RWPE1 (cell line): ENCODE results near the gene ADGRB3.

ENCODE experiments used
- CTCF ChIA-PET: fragments of 350-600 bp; sonication (Branson Sonifier 250); formaldehyde crosslinking; extraction: SDS; loops from one replicate; lab custom pipeline; 2021; lab: Yijun Ruan, JAX
- POLR2A ChIA-PET: fragments of 400-600 bp; formaldehyde crosslinking; extraction: SDS; loops from one replicate; lab custom pipeline; 2020; ENCODE audit warnings: antibody characterized with exemption; ENCODE audit not compliant: low non-redundant PET; lab: Yijun Ruan, JAX
- DNase-seq: peaks from one replicate; pipeline ENCODE4 v3.0.0; 2012; ENCODE audit warnings: low spot score
- H3K27ac ChIP-seq: fragments of 450-650 bp; 2 replicates; pipeline ENCODE4 v1.5.1; 2017
- CTCF ChIP-seq: fragments of 450-650 bp; conservative IDR thresholded peaks from 2 replicates; pipeline ENCODE4 v1.5.1; 2017; ENCODE audit warnings: low read depth, mild to moderate bottlenecking

ADGRB3 gene

DNA sequence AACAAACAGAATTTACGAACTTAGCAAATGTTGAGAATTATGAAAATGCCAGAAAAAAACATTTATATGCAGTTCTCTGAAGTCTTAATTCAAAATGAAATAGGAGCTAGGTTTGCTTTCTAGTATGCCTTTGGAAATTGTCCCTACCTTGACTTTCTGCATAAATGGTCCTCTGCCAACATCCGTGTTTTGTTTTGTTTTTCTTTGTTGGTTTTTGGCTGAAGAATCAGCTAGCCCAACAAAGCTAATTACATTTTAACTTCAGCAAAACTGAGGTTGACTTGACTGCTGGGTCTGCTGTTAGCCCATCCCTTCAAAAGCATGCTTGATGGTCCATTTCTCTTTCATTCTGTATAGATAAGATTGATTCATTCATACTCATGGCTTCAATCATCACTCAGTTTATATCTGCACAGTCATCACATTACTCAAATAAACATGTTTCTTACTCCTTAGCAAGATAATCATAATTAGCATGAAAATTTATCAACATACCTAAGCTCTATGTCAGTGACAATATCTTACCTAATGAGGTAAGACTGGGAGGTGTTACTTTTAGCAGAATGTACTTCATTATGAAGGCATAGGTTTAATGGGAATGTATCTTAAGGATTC lies 76.4 kb downstream of the ADGRB3 start:
- CTCF ChIA-PET, result interaction anchor here (0.9 kb wide), 1 partner anchor 1362 kb away, joined by 5 read pairs; no protein-coding TSS in a partner anchor
- TF ChIP-seq CTCF, result no peak
- POLR2A ChIA-PET, result no interaction called here
- H3K27ac ChIP-seq, result no peak overlapping the region
- DNase-seq, result no peak

GRCh38 chr6:68716620-68717019 lies 81.5 kb downstream of the ADGRB3 start:
- no peak for TF ChIP-seq CTCF
- CTCF ChIA-PET, result interaction anchor here (0.6 kb wide), 1 partner anchor 199 kb away, joined by 3 read pairs; no protein-coding TSS in a partner anchor

GRCh38 chr6:68718385-68719073 lies 83.4 kb downstream of the ADGRB3 start:
- H3K27ac ChIP-seq, result no peak overlapping the region
- ChIA-PET POLR2A (no interaction called here), CTCF (interaction anchor here (0.5 kb wide), 1 partner anchor 353 kb away, joined by 3 read pairs; no protein-coding TSS in a partner anchor)
- no peak for TF ChIP-seq CTCF
- no peak for DNase-seq

More at GRCh38 chr6:68716620-68717019, 81.5 kb downstream of the ADGRB3 start:
- H3K27ac ChIP-seq, result no peak overlapping the region
- DNase-seq, result no peak
- POLR2A ChIA-PET, result no interaction called here

DNA sequence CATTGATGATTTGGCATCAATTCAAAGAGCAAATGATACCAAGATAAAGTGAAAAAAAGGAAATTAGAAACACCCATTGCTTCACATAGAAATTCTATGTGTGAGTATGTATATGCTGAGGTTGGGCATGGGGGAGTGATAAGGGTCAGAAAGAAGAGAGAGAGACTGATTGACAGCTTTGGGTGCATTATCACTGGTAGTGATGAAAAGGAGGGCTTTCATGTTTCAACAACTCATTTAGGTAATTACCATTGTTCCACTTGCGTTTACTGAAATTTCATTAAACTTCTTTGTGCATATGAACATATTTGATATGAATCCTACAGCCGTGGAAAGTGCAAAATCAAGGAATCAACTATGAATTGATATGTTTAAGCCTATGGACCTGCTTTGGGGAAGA lies 84.7 kb downstream of the ADGRB3 start:
- no peak for DNase-seq
- TF ChIP-seq CTCF, result no peak
- ChIA-PET CTCF (interaction anchor here (0.7 kb wide), 1 partner anchor 55 kb away, joined by 3 read pairs; no protein-coding TSS in a partner anchor), POLR2A (no interaction called here)
- H3K27ac ChIP-seq, result no peak overlapping the region

GRCh38 chr6:68722891-68723527 lies 87.9 kb downstream of the ADGRB3 start:
- TF ChIP-seq CTCF, result no peak
- CTCF ChIA-PET, result interaction anchor here (0.5 kb wide), 1 partner anchor 13 kb away, joined by 3 read pairs; no protein-coding TSS in a partner anchor
- H3K27ac ChIP-seq, result no peak overlapping the region
- no peak for DNase-seq
- POLR2A ChIA-PET, result no interaction called here

GRCh38 chr6:68724060-68724459 lies 89.0 kb downstream of the ADGRB3 start:
- POLR2A ChIA-PET, result no interaction called here
- no peak for TF ChIP-seq CTCF
- no peak overlapping the region for H3K27ac ChIP-seq
- CTCF ChIA-PET, result no interaction called here
- DNase-seq, result no peak
